ENCODE measurements around the gene WDR62. TPM values are rescaled to one million over a fixed set of nuclear protein-coding genes. Genes with fewer than 3 reads are reported as not detected.

WDR62 gene
- total RNA-seq, 1 donor = 1.4 TPM

- Histone ChIP-seq H4K20me1 (ENCODE audit: insufficient read depth, low read length) (no peaks in the 10 kb centered on the region), H3K79me2 (ENCODE audit: insufficient read depth, low read length) (no peaks in the 10 kb centered on the region), H3K4me1 (ENCODE audit: insufficient read depth, low read length) (no peaks in the 10 kb centered on the region), H3K4me2 (ENCODE audit: insufficient read depth, low read length) (no peak overlapping the region), H3K27me3 (ENCODE audit: insufficient read depth, low read length) (no peaks in the 10 kb centered on the region), H3K36me3 (ENCODE audit: insufficient read depth, low read length) (peaks cover 27% of the 10 kb centered on the region), H3K4me3 (ENCODE audit: insufficient read depth, low read length) (no peak overlapping the region), H3K9me3 (ENCODE audit: low read depth, low read length) (no peaks in the 10 kb centered on the region), H3K27ac (ENCODE audit: low read depth, low read length) (no peak overlapping the region), H2AFZ (ENCODE audit: low read length) (no peak overlapping the region)
- peak; percentile 71 for DNase-seq (ENCODE audit: insufficient read length, low spot score, missing footprints)
- TF ChIP-seq CTCF (IDR thresholded peaks at IDR 0.05; ENCODE audit: extremely low read depth, low read depth, low read length) = no peak
Measured at GRCh38 chr19:36099166-36099785, 44.6 kb downstream of the WDR62 start.

GRCh38 chr19:36100476-36100875 is 45.8 kb downstream of the WDR62 start:
- TF ChIP-seq CTCF (IDR thresholded peaks at IDR 0.05; ENCODE audit: extremely low read depth, low read depth, low read length) = no peak
- H3K4me1 ChIP-seq (ENCODE audit: insufficient read depth, low read length) = no peaks in the 10 kb centered on the region

GRCh38 chr19:36101550-36102327 is 47.0 kb downstream of the WDR62 start:
- H3K27me3 ChIP-seq (ENCODE audit: insufficient read depth, low read length) = no peaks in the 10 kb centered on the region
- H3K9me3 ChIP-seq (ENCODE audit: low read depth, low read length) = no peaks in the 10 kb centered on the region
- H3K27ac ChIP-seq (ENCODE audit: low read depth, low read length) = no peak overlapping the region
- no peak overlapping the region for H3K4me3 ChIP-seq (ENCODE audit: insufficient read depth, low read length)
- DNase-seq (ENCODE audit: insufficient read length, low spot score, missing footprints) = peak; percentile 69
- H3K36me3 ChIP-seq (ENCODE audit: insufficient read depth, low read length) = peaks cover 32% of the 10 kb centered on the region
- H2AFZ ChIP-seq (ENCODE audit: low read length) = no peak overlapping the region
- H3K4me1 ChIP-seq (ENCODE audit: insufficient read depth, low read length) = no peaks in the 10 kb centered on the region
- TF ChIP-seq CTCF (IDR thresholded peaks at IDR 0.05; ENCODE audit: extremely low read depth, low read depth, low read length) = no peak
- H3K4me2 ChIP-seq (ENCODE audit: insufficient read depth, low read length) = no peak overlapping the region
- H3K79me2 ChIP-seq (ENCODE audit: insufficient read depth, low read length) = no peaks in the 10 kb centered on the region
- no peaks in the 10 kb centered on the region for H4K20me1 ChIP-seq (ENCODE audit: insufficient read depth, low read length)

More at GRCh38 chr19:36100476-36100875, 45.8 kb downstream of the WDR62 start:
- no peak overlapping the region for H3K27ac ChIP-seq (ENCODE audit: low read depth, low read length)
- H3K79me2 ChIP-seq (ENCODE audit: insufficient read depth, low read length) = no peaks in the 10 kb centered on the region
- no peak overlapping the region for H3K4me3 ChIP-seq (ENCODE audit: insufficient read depth, low read length)
- no peak overlapping the region for H2AFZ ChIP-seq (ENCODE audit: low read length)
- no peaks in the 10 kb centered on the region for H3K9me3 ChIP-seq (ENCODE audit: low read depth, low read length)
- H4K20me1 ChIP-seq (ENCODE audit: insufficient read depth, low read length) = no peaks in the 10 kb centered on the region
- H3K27me3 ChIP-seq (ENCODE audit: insufficient read depth, low read length) = no peaks in the 10 kb centered on the region
- no peak overlapping the region for H3K4me2 ChIP-seq (ENCODE audit: insufficient read depth, low read length)
- peak; percentile 36 for DNase-seq (ENCODE audit: insufficient read length, low spot score, missing footprints)
- H3K36me3 ChIP-seq (ENCODE audit: insufficient read depth, low read length) = peaks cover 32% of the 10 kb centered on the region

DNA sequence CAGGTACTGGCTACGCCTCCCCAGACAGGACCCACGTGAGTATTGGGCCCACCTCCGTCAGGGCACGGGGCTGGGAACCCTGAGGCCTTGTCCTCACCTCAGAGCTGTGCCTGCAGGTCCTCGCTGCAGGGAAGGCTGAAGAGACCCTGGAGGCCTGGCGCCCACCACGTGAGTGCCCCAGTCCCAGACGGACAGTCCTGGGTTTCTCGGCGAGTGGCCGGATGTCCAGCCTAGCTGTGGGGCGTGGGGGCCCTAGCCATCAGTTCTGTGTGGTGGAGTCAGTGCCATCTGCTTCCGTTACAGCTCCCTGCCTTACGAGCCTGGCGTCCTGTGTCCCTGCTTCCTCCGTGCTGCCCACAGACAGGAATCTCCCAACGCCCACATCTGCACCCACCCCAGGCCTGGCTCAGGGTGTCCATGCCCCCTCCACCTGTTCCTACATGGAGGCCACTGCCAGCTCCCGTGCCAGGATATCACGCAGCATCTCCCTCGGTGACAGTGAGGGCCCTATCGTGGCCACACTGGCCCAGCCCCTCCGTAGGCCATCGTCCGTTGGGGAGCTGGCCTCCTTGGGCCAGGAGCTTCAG is 48.4 kb downstream of the WDR62 start:
- H4K20me1 ChIP-seq (ENCODE audit: insufficient read depth, low read length) = no peaks in the 10 kb centered on the region
- no peaks in the 10 kb centered on the region for H3K4me1 ChIP-seq (ENCODE audit: insufficient read depth, low read length)
- no peak overlapping the region for H3K4me2 ChIP-seq (ENCODE audit: insufficient read depth, low read length)
- H3K4me3 ChIP-seq (ENCODE audit: insufficient read depth, low read length) = no peak overlapping the region
- DNase-seq (ENCODE audit: insufficient read length, low spot score, missing footprints) = peak; percentile 22
- no peaks in the 10 kb centered on the region for H3K9me3 ChIP-seq (ENCODE audit: low read depth, low read length)
- no peak for TF ChIP-seq CTCF (IDR thresholded peaks at IDR 0.05; ENCODE audit: extremely low read depth, low read depth, low read length)
- H3K79me2 ChIP-seq (ENCODE audit: insufficient read depth, low read length) = no peaks in the 10 kb centered on the region
- H3K36me3 ChIP-seq (ENCODE audit: insufficient read depth, low read length) = peaks cover 22% of the 10 kb centered on the region
- no peak overlapping the region for H3K27ac ChIP-seq (ENCODE audit: low read depth, low read length)
- no peak overlapping the region for H2AFZ ChIP-seq (ENCODE audit: low read length)
- H3K27me3 ChIP-seq (ENCODE audit: insufficient read depth, low read length) = no peaks in the 10 kb centered on the region
